Measurements from ENCODE around the gene USP2.
A peak's percentile ranks its signal among the peaks of the same experiment; 100 is the strongest.

Gene USP2

DNA sequence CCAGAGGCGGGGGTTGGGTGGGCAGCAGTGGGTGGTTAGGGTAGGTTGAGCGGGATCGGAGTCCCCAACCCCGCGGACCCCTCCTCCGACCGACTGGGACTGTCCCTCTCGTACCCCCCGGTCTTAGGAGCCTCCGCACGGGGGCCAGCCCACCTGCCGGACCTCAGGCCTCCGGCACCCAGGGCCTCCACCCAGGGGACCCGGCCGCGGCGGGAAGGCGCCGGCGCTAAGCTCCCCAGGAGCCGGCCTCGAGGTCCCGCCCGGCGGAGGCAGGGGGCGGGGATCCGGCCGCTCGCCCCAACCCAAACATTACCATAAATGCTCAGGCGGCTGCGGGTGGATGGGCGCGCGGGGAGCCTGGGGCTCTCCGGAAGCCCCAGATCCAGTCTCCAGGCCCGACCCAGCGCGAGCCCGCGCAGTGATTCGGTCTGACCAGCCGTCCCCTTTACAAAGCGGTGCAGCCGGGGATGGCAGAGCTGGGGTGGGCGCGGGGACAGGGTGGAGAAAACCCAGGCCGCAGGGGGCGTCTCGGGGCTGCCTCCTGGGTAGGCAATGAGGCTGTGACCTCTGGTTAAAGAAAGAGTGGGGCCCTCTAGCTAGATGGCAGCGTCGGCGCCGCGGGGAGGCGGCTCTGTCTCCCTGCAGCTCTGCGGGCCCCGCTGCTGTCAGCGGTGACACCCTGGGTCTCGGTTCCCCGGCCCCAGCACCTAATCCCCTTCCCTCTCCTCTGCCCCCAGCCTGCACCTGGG is 60.5 kb downstream of the USP2 start:
- DNase-seq: peak; percentile 81

DNA sequence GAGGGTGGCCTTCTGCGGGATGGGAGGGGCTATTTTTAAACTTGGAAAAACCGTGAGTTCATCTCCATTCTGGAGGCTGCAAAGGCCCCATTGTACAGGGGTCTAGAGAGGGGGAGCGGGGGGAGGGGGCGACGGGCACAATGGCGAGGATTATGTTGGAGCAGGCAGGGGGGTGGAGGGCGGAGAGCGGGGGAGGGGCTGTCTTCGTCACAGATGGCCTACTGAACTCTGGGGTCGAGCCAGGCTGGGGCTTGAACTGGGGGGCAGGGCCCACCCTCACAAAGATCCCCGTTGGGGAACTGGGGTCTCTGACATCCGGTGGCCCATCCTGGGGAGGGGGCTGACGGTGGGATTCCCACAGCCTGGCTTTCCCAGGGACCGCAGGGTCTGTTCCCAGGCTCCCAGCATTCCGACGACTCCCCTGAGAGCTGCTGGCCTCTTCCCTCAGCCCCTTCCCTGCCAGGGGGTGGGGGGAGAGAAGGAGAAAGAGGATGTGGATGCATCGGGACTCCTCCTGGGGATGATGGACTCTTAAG is 61.2 kb downstream of the USP2 start:
- peak; percentile 49 for DNase-seq

DNA sequence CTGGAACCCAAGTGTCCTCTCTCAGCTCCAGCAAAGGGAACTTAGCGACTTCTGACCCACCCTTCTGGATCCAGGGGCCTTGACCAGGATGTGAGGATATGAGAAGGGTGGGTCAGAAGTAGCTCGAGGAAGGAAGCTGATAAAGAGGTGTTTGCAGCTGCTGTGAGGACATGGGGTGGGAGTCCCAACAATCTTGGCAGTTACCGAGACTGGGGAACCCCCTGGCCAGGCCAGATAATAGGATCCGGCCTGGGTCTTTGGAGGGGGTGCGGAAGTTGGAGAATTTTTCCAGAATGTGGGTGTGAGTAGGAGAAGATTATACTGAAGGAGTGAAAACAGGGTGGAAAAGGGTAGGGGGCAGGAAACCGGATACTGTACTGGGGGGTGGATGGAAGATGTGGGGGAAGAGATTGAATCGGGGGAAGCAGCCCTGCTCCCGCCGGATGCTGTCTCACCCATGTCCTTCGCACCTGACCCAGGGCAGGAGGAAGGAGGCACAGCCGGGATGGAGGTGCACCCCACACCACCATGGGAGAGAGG is 61.7 kb downstream of the USP2 start:
- no peak for DNase-seq

DNA sequence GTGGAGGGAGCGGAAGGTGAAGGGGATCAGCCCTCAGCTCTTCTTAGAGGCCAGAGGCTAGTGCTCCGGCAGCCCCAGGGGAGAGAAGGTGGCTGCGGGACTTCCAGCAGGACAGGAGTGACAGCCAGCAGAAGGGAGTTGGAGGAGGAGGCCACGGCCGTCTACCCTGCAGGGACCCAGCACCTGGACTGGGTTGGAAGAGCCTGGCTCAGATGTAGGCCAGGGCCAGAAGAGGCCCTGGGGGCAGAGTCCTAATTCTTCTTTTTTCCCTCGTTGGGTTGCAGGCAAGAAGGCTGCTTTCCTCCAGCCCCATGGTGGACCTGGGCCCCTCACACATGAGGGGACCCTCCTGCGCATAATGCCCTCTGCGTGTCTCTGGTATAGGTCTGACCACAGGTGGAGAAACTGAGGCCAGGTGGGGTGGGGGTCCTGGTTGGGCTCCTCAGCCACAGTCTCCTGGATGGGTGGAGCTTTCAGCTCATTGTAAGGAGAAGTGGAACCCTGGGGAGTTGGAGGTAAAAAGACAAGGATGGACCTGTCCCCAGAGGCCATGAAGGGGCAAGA is 62.3 kb downstream of the USP2 start:
- DNase-seq: no peak

DNA sequence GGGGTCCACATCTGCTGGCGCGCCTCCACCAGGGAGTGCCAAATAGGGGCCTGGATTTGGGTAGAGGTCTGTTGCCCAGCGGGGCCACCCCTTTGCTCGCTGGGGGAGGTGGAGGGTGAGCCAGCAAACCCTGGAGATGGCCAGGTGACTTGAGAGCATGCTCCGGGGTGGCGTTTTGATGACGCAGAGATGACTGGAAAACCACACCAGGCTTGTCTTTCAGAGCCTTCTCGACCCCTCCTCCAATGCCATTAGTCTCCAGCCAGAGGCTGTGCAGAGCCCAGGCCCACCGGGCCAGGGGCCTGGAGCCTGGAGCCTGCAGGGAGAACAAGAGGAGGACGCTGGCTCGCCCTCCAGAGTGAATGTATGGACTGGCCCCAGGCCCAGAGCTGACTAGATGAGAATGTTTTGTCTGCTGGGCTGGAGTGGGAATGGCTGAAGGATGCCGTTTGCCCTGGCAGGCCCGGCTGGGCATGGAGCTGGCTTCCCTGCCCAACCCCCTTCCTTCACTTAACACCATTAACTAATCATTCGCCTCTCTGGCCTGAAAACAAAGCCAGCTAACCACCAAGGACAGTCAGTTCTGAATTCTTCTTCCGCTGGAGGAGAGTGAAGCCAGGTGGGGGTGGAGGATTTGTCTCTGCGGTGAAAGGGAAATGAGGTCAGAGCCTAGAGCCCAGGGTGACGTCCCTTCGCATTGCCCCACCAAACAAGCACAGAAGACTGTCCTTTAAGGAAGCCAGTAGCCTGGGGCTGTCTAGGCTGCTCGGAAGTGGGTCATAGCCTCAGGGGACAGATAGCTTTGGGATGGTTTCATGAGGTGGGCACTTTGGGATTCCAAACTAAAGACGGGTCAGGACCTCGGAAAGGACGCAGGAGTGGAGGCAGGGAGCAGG is 63.0 kb downstream of the USP2 start:
- peak; percentile 72 for DNase-seq

DNA sequence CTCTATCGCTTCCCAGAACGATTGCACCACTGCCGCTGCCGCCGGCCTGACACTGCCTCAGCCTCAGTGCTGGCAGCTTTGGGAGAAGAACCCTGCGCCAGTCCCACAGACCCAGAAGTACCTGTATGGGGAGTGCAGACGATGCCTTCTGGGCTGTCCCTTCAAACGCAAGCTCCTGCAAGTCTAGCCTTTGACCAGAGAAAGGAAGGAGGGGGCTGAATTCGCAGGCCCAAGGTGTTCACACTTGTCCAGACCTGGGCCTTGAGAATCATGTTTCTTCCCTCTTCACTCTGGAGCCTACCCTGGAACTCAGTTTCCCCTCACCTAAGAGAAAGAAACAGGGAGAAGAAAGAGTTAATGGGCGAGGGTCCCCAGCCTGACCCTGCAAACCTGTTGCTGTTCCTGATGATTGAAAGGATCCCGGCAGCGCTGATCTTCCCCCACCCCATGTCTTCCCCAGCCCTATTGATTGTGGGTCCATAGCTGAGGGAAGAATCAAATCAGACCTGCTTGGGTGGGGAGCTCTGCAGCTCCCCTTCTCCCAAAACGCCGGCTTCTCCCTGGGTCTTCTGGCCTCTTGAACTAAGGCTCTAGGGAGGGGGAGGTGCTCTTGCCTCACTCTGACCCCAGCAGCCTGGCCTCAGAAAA is 63.8 kb downstream of the USP2 start:
- DNase-seq: no peak

DNA sequence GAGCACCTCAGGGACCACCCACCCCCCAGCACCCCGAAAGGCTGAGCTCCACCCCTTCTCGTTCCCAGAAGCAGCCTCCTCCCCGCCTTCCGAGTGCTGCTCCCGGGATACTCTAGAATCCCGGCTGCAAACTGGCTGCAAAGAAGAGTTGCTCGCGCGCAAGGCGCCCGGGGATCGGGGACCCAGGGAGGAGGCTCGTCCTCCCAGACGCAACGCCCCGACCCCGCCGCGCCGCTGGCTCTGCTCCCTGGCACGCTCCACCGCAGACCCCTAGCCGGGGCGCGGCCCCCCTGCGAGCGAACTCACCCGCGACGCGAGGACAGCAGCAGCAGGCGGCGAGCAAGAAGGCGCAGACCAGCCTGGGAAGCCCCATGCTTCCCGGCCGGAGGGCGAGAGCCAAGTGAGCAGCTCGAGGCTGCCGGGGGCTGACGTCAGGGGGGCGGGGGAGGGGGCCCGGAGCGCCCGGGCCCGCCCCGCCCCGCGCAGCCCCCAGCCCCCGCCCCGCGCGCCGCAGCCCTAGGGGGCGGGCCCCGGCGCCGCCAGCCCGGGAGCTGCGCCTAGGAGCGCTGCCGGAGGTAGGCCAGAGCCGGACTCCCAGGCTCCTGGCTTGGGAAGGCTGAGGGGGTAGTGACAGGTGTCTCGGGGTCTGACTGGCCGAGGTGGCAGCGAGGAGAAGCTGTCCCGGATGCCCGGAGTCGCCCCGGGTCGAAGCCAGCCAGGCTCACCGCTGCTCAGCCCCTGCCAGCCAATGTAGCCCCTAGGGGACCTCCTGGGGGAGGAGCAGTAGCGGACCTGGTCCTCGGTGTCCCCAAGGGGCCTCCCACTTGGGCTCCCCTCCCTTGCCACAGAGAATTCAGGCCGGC is 64.5 kb downstream of the USP2 start, which contains the start of gene MCAM:
Gene MCAM (minus strand): TSS at position 402 of the 863 bp plus-strand sequence. CDS start 29 bp downstream, at position 373.
- peak; percentile 63 for DNase-seq

DNA sequence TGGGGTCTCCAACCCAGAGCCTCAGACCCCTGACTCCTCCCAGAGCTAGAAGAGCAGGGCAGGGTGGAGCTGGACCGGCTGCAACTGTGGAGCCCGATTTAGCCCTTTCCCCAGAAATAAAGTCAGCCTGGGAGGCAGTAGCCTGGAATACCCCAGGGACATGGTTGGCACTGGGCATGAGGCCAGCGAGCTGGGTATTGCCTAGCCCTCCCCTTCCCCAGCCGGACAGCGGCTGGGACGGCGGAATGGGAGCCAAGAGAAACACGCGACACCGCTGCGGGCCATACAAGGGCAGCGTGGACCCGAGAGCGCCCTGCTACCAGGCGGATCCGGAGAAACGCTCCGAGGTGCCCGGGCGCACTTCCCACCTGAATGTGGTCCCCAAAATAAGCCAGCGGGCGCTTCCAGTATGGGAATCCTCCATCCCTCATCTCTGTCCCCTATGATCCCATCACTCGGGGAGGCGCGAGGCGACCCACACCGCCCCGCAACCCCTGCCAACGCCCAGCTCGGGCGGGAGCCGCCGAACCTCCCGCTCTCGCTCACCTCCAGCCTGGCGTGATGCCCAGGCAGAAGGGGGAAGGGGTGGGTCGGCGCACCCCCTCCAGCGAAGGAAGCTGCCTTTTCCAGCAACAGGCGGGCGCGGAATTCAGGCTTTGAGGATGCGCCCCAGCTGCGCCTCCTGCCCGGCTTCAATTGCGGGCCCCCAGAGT is 65.3 kb downstream of the USP2 start:
- DNase-seq: no peak

DNA sequence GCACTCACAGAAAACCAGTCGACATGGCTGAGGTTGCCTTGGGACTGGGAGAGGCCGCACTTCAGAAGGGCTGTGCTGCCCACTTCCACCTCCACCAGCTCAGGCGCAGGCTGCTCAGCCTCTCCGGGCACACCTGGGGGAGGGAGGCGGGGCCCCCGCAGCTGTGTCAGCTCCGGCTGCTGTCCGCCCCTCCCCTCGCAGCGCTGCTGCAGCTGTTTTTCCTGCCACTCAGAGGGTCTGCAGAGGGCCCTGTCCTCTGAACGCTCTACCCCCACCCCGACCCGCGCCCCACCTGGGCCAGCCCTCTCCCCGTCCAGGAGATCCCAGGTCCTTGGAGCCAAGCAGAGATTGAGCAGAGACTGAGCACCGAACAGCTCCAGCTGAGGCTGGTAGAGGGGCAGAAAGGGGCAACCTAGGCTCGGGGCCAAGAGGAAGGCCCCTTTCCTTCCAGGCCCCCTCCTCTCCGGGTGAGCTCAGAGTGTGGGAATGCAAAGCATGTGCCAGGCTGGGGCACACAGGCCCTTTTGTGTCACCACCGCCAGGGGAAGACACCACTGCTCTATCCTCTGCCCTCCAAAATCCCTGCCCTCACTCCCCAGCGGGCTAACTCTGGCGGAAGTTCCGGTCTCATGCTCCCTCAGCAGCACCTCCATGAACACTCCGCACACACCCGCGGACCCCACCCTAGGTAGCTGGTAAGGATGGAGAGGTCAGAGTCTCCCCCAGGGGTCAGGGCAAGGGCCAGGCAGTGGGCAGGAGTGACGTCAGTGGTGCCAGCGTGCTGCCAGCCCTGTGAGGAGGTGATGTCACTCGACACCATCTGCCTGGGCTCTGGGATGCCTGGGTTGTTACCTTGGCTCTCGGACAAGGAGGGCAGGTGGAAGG is 66.1 kb downstream of the USP2 start:
- DNase-seq: peak; percentile 34

DNA sequence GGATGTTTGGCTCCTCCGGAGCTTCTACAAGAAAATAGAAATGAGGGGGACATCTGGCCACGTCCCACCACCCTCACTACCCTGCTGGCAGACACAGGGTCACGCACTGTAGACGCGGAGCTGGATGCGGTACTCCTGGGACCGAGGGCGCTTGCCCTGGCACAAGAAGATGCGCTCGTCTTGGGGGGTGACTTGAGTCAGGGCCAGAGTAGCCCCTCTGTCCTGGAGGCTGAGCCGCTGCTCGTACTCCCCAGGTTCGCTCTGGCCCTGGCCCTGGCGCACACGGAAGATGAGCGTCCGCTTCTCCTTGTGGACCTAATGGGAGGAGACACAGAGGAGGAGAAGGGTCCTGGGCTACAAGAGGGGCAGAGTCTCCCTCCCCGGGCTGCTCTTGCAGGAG is 66.8 kb downstream of the USP2 start:
- no peak for DNase-seq

DNA sequence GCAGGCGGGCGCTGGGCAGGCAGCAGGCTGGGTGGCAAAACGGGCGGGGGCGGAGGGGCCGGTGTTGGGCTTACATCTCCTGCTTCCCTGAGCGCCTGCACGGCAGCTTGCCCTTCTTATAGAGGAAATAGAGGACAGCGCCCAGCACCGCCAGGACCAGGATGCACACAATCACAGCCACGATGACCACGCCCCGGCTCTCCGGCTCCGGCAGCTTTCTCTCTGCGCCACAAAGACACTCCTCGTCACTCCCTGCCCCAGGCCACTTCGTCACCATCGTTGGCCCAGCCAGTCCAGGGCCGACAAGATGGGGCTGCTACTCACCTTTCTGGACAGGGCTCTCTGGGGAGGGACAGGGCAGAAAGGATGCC is 70.8 kb downstream of the USP2 start:
- no peak for DNase-seq

DNA sequence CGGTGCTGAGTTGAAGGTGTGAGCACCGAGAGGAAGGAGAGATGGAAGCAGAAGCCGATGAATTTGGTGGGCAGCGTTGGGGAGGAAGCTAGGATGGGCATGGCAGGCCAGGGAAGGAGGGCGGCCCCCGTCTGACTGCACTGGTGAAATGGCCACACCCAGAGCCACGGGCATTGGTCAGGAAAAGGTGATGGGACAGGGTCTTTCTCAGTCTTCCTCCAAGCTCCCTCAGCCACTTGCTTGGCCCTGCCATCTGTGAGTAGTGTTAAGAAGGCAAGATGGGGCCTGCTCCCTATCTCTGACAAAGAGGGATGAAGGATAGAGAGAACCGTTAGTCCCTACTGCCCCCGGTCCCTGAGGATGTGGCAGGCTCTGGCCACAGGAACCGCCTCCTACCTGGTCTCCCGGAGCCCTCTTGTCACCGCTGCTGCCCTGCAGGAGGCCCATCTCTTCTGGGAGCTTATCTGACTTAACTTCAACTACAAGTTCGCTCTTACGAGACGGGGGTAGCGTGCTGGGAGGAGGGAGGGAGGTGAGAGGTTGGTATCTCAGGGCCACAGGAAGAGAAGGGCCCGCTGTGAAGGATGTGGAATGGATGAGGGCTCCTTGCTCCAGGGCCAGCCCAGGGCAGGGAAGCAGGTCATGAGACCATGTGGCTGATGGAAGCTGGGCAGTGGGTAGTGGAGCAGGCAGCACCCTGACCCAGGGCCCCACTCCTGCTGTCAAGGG is 71.4 kb downstream of the USP2 start:
- no peak for DNase-seq

DNA sequence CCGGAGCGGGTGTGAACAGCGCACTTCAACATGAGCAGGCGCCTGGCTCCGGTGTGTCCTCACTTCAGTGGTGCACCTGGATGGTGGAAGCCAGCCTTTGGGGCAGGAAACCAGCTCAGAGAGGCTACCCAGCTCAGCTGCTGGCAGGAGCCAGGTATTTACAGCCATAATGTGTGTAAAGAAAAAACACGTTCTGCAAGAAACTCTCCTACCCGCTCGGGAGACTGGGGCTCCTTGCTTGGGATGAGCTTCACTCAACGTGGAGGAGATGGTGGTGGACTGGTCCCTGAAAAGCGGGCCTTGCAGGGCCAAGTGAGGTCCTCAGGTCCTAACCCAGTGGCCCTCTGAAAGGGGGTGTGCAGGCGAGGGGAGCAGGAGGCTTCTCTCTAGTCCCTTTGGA is 72.1 kb downstream of the USP2 start:
- no peak for DNase-seq

DNA sequence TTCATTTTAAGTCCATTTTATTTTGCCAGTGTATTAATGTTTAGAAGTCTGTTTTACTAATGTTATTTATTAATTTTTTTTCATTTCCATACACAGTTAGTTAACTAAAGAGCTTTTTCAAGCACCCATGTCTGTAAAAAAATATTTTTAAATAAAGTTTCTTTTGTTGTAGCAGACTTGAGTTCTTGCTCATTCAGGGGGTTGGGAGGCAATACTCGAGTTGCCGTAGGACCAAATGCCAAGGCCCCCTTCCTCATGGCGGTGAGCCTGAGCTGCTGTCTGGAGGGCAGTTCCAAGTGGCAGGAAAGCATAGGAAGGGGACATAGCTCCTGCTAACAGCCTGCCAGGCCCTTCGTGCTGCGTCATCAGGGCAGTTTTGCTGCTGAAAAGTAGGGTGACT is 73.5 kb downstream of the USP2 start:
- no peak for DNase-seq

DNA sequence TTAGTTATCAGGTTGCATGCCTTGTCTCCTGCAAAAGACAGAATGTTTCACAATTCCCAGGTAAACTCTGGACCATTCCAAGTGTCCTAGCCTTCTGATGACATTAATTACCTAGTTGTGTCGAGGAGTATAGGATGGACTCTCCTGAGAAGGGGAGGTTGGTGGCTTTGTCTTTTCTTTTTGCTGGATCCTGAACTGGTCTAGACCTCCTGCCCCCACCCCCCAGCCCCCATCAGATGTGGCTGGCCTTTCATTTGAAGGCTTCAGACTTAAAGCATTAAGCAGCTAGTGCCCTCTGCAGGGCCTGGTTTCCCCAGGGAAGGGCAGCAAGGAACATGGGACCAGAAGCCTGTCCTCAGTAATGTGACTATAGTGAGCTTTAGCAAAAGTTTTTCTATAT is 74.3 kb downstream of the USP2 start:
- no peak for DNase-seq

DNA sequence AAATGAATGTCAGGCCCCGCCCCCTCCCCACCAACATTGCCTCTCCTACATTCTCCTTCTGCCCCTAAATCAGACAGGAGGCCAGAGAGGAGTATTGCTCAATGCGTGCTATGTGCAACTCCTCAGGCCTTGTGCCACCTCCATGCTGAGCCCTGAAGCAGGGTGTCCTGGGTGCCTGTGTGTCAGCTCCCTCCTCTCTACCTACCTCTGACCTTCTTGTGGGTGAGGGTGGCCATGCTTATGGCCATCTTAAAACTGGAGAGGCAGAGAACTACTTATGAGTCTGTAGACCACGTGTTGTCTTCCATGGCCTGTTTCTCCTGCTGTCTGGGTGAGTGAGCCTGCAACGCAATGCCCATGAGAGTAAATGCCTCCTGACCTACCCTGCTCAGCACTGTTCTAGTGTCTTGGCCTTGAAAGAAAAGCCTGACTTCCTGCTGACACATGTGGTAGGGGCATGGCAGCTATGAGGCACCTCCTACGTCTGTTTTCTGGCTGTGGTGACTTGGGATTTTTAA is 75.1 kb downstream of the USP2 start:
- peak; percentile 50 for DNase-seq

DNA sequence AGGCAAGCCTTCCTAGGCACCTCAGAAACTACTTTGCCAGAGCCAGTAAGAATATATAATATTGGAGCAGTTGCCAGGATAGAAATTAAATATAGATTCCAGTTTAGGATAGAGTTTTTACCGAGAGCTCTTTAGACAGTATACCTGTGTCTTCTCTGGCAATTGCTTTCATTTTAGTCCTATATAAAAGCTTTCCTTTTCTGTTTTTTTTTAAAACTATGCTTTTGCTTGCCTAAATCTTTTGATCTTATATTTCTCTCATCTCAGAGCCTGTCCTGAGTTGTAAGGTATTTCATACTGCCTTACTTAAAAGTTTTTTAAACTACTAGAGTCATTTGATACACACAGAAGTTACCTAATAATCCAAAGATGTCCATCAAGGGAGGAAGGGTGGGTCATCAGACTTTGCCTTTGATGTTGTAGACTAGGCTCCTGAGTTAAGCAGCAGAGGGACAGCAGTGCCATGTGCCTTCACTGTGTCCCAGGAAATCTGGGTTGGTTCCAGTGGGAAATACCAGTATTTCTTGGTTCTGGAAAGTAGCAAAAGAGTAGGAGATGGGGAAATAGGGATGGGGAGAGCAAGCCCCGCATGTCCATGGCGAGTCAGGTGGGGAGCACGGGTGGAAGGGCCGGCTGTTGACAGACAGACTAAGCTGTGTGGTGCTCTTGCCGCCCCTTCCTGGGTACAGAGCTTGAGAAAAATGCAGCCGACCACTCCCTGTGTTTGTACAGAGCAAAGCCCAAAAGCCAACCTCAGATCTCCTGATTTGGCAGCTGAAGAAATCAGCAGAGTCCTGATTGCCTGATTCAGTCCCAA is 75.7 kb downstream of the USP2 start:
- no peak for DNase-seq

All from fibroblast of skin of abdomen (primary cell).